ENCODE results near the gene ADCY10.

ADCY10 gene

GRCh38 chr1:167764458-167765330 is 149.2 kb downstream of the ADCY10 start:
- H3K4me1 ChIP-seq (ENCODE audit: low read depth, poor library complexity, severe bottlenecking): no peaks in the 10 kb centered on the region

GRCh38 chr1:167763525-167764220 is 150.3 kb downstream of the ADCY10 start:
- Histone ChIP-seq H3K4me3 (IDR thresholded peaks at IDR 0.05; ENCODE audit: insufficient read depth, low read depth, low read length) (no peak overlapping the region), H4K20me1 (ENCODE audit: insufficient read depth) (no peaks in the 10 kb centered on the region), H3K9ac (no peak overlapping the region), H3K36me3 (ENCODE audit: insufficient read depth) (no peaks in the 10 kb centered on the region; the same call in 1 of the 2 replicates), H2AFZ (ENCODE audit: low read depth) (no peak overlapping the region), H3K4me2 (no peak overlapping the region), H3K27me3 (ENCODE audit: insufficient read depth, low read depth) (no peaks in the 10 kb centered on the region), H3K27ac (no peak overlapping the region), H3K79me2 (ENCODE audit: insufficient read depth, low read depth) (no peaks in the 10 kb centered on the region), H3K4me1 (ENCODE audit: low read depth, poor library complexity, severe bottlenecking) (no peaks in the 10 kb centered on the region)
- no peak for TF ChIP-seq CTCF (conservative IDR thresholded peaks at IDR 0.05; ENCODE audit: low read depth, low read length)

More at GRCh38 chr1:167764458-167765330, 149.2 kb downstream of the ADCY10 start:
- Histone ChIP-seq H3K4me3 (IDR thresholded peaks at IDR 0.05; ENCODE audit: insufficient read depth, low read depth, low read length) (no peak overlapping the region), H3K36me3 (ENCODE audit: insufficient read depth) (no peaks in the 10 kb centered on the region; the same call in 1 of the 2 replicates), H3K9ac (no peak overlapping the region), H3K79me2 (ENCODE audit: insufficient read depth, low read depth) (no peaks in the 10 kb centered on the region), H3K27ac (no peak overlapping the region), H3K27me3 (ENCODE audit: insufficient read depth, low read depth) (no peaks in the 10 kb centered on the region), H3K4me2 (no peak overlapping the region), H2AFZ (ENCODE audit: low read depth) (no peak overlapping the region), H4K20me1 (ENCODE audit: insufficient read depth) (no peaks in the 10 kb centered on the region)
- TF ChIP-seq CTCF (conservative IDR thresholded peaks at IDR 0.05; ENCODE audit: low read depth, low read length): no peak

GRCh38 chr1:167762061-167762746 is 151.7 kb downstream of the ADCY10 start:
- Histone ChIP-seq H3K79me2 (ENCODE audit: insufficient read depth, low read depth) (no peaks in the 10 kb centered on the region), H4K20me1 (ENCODE audit: insufficient read depth) (no peaks in the 10 kb centered on the region), H3K27ac (no peak overlapping the region), H3K4me1 (ENCODE audit: low read depth, poor library complexity, severe bottlenecking) (no peaks in the 10 kb centered on the region), H3K4me2 (no peak overlapping the region), H3K36me3 (ENCODE audit: insufficient read depth) (no peaks in the 10 kb centered on the region; the same call in 1 of the 2 replicates), H2AFZ (ENCODE audit: low read depth) (no peak overlapping the region), H3K4me3 (IDR thresholded peaks at IDR 0.05; ENCODE audit: insufficient read depth, low read depth, low read length) (no peak overlapping the region), H3K27me3 (ENCODE audit: insufficient read depth, low read depth) (no peaks in the 10 kb centered on the region), H3K9ac (no peak overlapping the region)
- TF ChIP-seq CTCF (conservative IDR thresholded peaks at IDR 0.05; ENCODE audit: low read depth, low read length): no peak

GRCh38 chr1:167761400-167761799 is 152.5 kb downstream of the ADCY10 start:
- Histone ChIP-seq H3K36me3 (ENCODE audit: insufficient read depth) (no peaks in the 10 kb centered on the region), H3K4me2 (no peak overlapping the region), H2AFZ (ENCODE audit: low read depth) (no peak overlapping the region), H4K20me1 (ENCODE audit: insufficient read depth) (no peaks in the 10 kb centered on the region), H3K27me3 (ENCODE audit: insufficient read depth, low read depth) (no peaks in the 10 kb centered on the region), H3K79me2 (ENCODE audit: insufficient read depth, low read depth) (no peaks in the 10 kb centered on the region), H3K9ac (no peak overlapping the region), H3K27ac (no peak overlapping the region), H3K4me3 (IDR thresholded peaks at IDR 0.05; ENCODE audit: insufficient read depth, low read depth, low read length) (no peak overlapping the region), H3K4me1 (ENCODE audit: low read depth, poor library complexity, severe bottlenecking) (no peaks in the 10 kb centered on the region)
- no peak for TF ChIP-seq CTCF (conservative IDR thresholded peaks at IDR 0.05; ENCODE audit: low read depth, low read length)
